ENCODE data around the gene FRMD3. TPM values are rescaled to one million over a fixed set of nuclear protein-coding genes. Genes with fewer than 3 reads are reported as not detected.

Gene FRMD3
- total RNA-seq, 1 experiment from 2014 or later = 1.4 TPM

- Mint-ChIP-seq H3K4me3 (peak overlapping the region; percentile 91), H3K4me1 (peaks cover 12% of the 10 kb centered on the region), H3K27ac (peak overlapping the region; percentile 48; the same call in 1 of the 2 replicates), H3K27me3 (ENCODE audit: low read depth) (no peaks in the 10 kb centered on the region; the same call in none of the 2 replicates), H3K9me3 (peaks cover 37% of the 10 kb centered on the region), H3K36me3 (peaks cover 30% of the 10 kb centered on the region)
- POLR2A ChIA-PET = interaction anchor here (1.9 kb wide), 1 partner anchor 318 kb away, joined by 4 read pairs; no protein-coding TSS in a partner anchor
- TF ChIP-seq USF1 (CRISPR knock-in tag; IDR thresholded peaks at IDR 0.05) = no peak
- TF ChIP-seq ZMAT4 (CRISPR knock-in tag; IDR thresholded peaks at IDR 0.05) = no peak
- no peak for TF ChIP-seq ATF3 (CRISPR knock-in tag; conservative IDR thresholded peaks at IDR 0.05)
- TF ChIP-seq FOXK1 (CRISPR knock-in tag; IDR thresholded peaks at IDR 0.05) = 0 out of 2 replicates have a peak, but pooled peaks have one; percentile 23
- TF ChIP-seq IRF2 (CRISPR knock-in tag; IDR thresholded peaks at IDR 0.05; ENCODE audit: borderline replicate concordance, low read depth) = no peak
- peak; percentile 46 for TF ChIP-seq CTCF (IDR thresholded peaks at IDR 0.05)
- no peak for TF ChIP-seq ZNF138 (CRISPR knock-in tag; conservative IDR thresholded peaks at IDR 0.05)
- no peak for TF ChIP-seq PREB (CRISPR knock-in tag; IDR thresholded peaks at IDR 0.05; ENCODE audit: borderline replicate concordance)
- TF ChIP-seq MYBL2 (CRISPR knock-in tag; IDR thresholded peaks at IDR 0.05) = no peak
- TF ChIP-seq SMAD4 (CRISPR knock-in tag; IDR thresholded peaks at IDR 0.05) = no peak
- peak; percentile 90 for TF ChIP-seq ZNF121 (CRISPR knock-in tag; IDR thresholded peaks at IDR 0.05)
- CTCF ChIA-PET = interaction anchor here (0.6 to 2.1 kb wide), 44 partner anchors 9 to 432 kb away, joined by 3 to 61 read pairs (median 4); partner anchors contain the start of genes FRMD3 and IDNK
- peak; percentile 87 for DNase-seq (ENCODE audit: low spot score)
- peak; percentile 94 for ATAC-seq
These were observed 318.9 kb downstream of the FRMD3 start for GRCh38 chr9:83219154-83219923.

- Mint-ChIP-seq H3K27ac (no peak overlapping the region), H3K9me3 (peaks cover 37% of the 10 kb centered on the region), H3K4me3 (peak overlapping the region; percentile 52), H3K36me3 (peaks cover 30% of the 10 kb centered on the region), H3K27me3 (ENCODE audit: low read depth) (no peaks in the 10 kb centered on the region; the same call in none of the 2 replicates), H3K4me1 (peaks cover 12% of the 10 kb centered on the region)
- CTCF ChIA-PET = interaction anchor here (0.6 kb wide), 1 partner anchor 479 kb away, joined by 5 read pairs; no protein-coding TSS in a partner anchor
- TF ChIP-seq ZNF219 (CRISPR knock-in tag; IDR thresholded peaks at IDR 0.05; ENCODE audit: borderline replicate concordance) = no peak
- no peak for TF ChIP-seq ARID4B (CRISPR knock-in tag; IDR thresholded peaks at IDR 0.05; ENCODE audit: borderline replicate concordance)
- no peak for TF ChIP-seq FOXP1 (CRISPR knock-in tag; IDR thresholded peaks at IDR 0.05; ENCODE audit: borderline replicate concordance)
- no peak for TF ChIP-seq PRDM15 (CRISPR knock-in tag; IDR thresholded peaks at IDR 0.05)
- no peak for TF ChIP-seq ZSCAN18 (CRISPR knock-in tag; IDR thresholded peaks at IDR 0.05)
- POLR2A ChIA-PET = no interaction called here
- DNase-seq (ENCODE audit: low spot score) = no peak
- ATAC-seq = no peak
These were observed 319.6 kb downstream of the FRMD3 start for GRCh38 chr9:83218411-83219090.

All from WTC11 (cell line).